ENCODE data around the gene PDSS2. TPM values are rescaled to one million over a fixed set of nuclear protein-coding genes. Genes with fewer than 3 reads are reported as not detected.

The PDSS2 gene
- total and polyA plus RNA-seq, 4 donors, result 6.6 to 19.8 (median 15.6) TPM

DNA sequence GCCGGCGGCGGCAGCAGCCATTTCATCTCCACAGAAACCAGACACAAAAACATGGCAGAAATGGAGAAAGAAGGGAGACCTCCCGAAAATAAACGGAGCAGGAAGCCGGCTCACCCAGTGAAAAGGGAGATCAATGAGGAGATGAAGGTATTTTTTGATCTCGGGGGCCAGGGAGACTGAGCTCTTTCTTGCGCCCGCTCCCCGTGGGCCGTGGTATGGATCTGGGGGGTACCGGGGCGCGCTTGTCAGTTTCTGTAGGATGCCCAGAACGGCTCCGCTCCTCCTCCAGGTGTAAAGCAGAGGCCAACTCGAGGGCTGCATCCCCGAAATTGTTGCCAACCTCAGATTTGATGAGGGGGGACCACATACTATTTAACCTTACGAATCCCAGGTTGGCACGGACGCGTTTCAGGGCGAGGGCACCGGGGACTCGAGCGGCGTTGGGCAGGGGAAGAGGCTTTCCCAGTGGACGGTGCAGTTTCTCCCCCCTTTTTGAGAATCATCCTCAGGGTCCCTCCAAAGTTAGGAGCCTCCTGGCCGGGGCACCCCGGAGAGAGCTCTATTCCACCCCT lies 31.3 kb upstream of the PDSS2 start:
- H3K27me3 ChIP-seq (ENCODE audit: control insufficient read depth in 3 of 3, insufficient read depth in 3 of 3, low read length in 2 of 3), result peaks cover 0 to 22% (median 11%) of the 10 kb centered on the region in 3 donors
- 0% methylated on average over 27 to 30 of the region's 30 CpGs for WGBS, 2 donors
- peak in 2 of 3 donors; percentile 37 to 64 for DNase-seq

GRCh38 chr6:107489636-107490565 lies 30.5 kb upstream of the PDSS2 start, which contains the start of gene SOBP:
TSS of gene SOBP (plus strand) at chr6:107490117. CDS start at chr6:107490617, 500 bp downstream.
- ATAC-seq (ENCODE audit: insufficient read depth, low FRiP score) (peak; percentile 20), DNase-seq (peak; percentile 83 to 93 (median 88))
- TF ChIP-seq, protein P1, sequence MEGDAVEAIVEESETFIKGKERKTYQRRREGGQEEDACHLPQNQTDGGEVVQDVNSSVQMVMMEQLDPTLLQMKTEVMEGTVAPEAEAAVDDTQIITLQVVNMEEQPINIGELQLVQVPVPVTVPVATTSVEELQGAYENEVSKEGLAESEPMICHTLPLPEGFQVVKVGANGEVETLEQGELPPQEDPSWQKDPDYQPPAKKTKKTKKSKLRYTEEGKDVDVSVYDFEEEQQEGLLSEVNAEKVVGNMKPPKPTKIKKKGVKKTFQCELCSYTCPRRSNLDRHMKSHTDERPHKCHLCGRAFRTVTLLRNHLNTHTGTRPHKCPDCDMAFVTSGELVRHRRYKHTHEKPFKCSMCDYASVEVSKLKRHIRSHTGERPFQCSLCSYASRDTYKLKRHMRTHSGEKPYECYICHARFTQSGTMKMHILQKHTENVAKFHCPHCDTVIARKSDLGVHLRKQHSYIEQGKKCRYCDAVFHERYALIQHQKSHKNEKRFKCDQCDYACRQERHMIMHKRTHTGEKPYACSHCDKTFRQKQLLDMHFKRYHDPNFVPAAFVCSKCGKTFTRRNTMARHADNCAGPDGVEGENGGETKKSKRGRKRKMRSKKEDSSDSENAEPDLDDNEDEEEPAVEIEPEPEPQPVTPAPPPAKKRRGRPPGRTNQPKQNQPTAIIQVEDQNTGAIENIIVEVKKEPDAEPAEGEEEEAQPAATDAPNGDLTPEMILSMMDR (IDR thresholded peaks at IDR 0.05; ENCODE audit: control extremely low read depth, extremely low read depth), result no peak
- H3K4me1 ChIP-seq (ENCODE audit: control insufficient read depth in 5 of 5, insufficient read depth in 5 of 5, low read length in 5 of 5), result peaks cover 2 to 50% (median 20%) of the 10 kb centered on the region in 5 donors
- peak within 1 kb of the TSS; percentile 44 to 59 for H3K9ac ChIP-seq (ENCODE audit: insufficient read depth in 1 of 2, low read length in 2 of 2)
- peaks cover 0 to 27% (median 11%) of the 10 kb centered on the region in 3 donors for H3K27me3 ChIP-seq (ENCODE audit: control insufficient read depth in 3 of 3, insufficient read depth in 3 of 3, low read length in 2 of 3)
- H3K36me3 ChIP-seq (ENCODE audit: control insufficient read depth in 4 of 4, insufficient read depth in 4 of 4, low read length in 4 of 4), result no peaks in the 10 kb centered on the region
- peak within 1 kb of the TSS; percentile 78 for H3K4me3 ChIP-seq
- H3K9me3 ChIP-seq (ENCODE audit: control insufficient read depth in 4 of 4, insufficient read depth in 3 of 4, low read length in 3 of 4), result peaks cover 0 to 2% (median 0%) of the 10 kb centered on the region in 4 donors
- peak within 1 kb of the TSS; percentile 48 to 84 for H3K27ac ChIP-seq (ENCODE audit: low read depth in 1 of 2, low read length in 1 of 2)
- WGBS, 2 donors, result 0 to 1% methylated on average over 78 to 130 of the region's 130 CpGs

More for the DNA sequence above, 31.3 kb upstream of the PDSS2 start:
- H3K4me1 ChIP-seq (ENCODE audit: control insufficient read depth in 5 of 5, insufficient read depth in 5 of 5, low read length in 5 of 5), result peaks cover 4 to 58% (median 23%) of the 10 kb centered on the region in 5 donors
- H3K36me3 ChIP-seq (ENCODE audit: control insufficient read depth in 4 of 4, insufficient read depth in 4 of 4, low read length in 4 of 4), result no peaks in the 10 kb centered on the region
- H3K27ac ChIP-seq (ENCODE audit: low read depth in 1 of 2, low read length in 1 of 2), result peak overlapping the region; percentile 48 to 84
- H3K9ac ChIP-seq (ENCODE audit: insufficient read depth in 1 of 2, low read length in 2 of 2), result peak overlapping the region; percentile 44 to 59
- TF ChIP-seq, protein P1 (IDR thresholded peaks at IDR 0.05; ENCODE audit: control extremely low read depth, extremely low read depth), result no peak
- peaks cover 0 to 2% (median 0%) of the 10 kb centered on the region in 4 donors for H3K9me3 ChIP-seq (ENCODE audit: control insufficient read depth in 4 of 4, insufficient read depth in 3 of 4, low read length in 3 of 4)
- peak overlapping the region; percentile 78 for H3K4me3 ChIP-seq
- ATAC-seq (ENCODE audit: insufficient read depth, low FRiP score), result no peak

DNA sequence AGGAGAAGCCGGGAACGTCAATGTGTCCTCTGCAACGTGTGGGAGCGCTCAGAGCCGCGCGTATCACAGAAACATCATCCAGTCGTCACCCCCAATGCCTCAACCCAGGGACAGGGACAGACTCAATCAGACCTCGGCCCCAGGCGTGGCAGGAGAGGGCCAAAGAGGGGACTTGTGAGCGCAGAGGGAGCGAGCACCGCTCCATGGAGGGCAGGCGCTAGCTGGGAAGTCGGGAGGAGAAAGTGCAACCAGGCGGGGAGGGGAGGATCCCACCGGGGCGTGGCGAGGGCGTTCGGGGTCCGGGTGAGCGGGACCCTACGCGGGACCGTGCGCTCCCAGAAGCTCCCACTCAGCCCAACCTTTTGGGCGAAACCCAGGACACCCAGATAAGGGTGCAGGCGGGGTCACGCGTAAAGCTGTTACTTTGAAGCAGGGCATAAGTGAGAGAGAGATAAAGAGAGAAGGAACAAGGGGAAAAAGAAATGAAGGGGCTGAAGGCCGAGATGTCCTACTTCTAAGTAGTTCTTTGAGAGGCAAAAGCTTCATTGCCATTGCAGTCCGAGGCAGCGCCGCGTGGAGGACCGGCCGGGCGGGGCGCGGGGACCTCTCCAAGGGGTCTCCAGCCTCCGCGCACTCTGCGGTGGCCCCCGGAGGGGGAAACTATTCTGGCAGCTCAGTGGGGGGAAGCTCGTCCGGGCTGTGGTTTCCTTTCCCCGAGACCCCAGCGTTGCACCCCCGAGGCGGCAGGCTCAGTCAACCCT lies 29.7 kb upstream of the PDSS2 start:
- Histone ChIP-seq H3K4me1 (ENCODE audit: control insufficient read depth in 5 of 5, insufficient read depth in 5 of 5, low read length in 5 of 5) (peaks cover 0 to 42% (median 17%) of the 10 kb centered on the region in 5 donors), H3K9me3 (ENCODE audit: control insufficient read depth in 4 of 4, insufficient read depth in 3 of 4, low read length in 3 of 4) (peaks cover 0 to 2% (median 0%) of the 10 kb centered on the region in 4 donors), H3K36me3 (ENCODE audit: control insufficient read depth in 4 of 4, insufficient read depth in 4 of 4, low read length in 4 of 4) (no peaks in the 10 kb centered on the region), H3K9ac (ENCODE audit: insufficient read depth in 1 of 2, low read length in 2 of 2) (no peak overlapping the region), H3K27me3 (ENCODE audit: control insufficient read depth in 3 of 3, insufficient read depth in 3 of 3, low read length in 2 of 3) (peaks cover 0 to 27% (median 11%) of the 10 kb centered on the region in 3 donors), H3K4me3 (peak overlapping the region; percentile 46), H3K27ac (ENCODE audit: low read depth in 1 of 2, low read length in 1 of 2) (peak overlapping the region in 1 of 2 donors; percentile 55)
- TF ChIP-seq, protein P1 (IDR thresholded peaks at IDR 0.05; ENCODE audit: control extremely low read depth, extremely low read depth), result no peak
- ATAC-seq (ENCODE audit: insufficient read depth, low FRiP score), result peak; percentile 29
- WGBS, 2 donors, result 0 to 1% methylated on average over 47 to 51 of the region's 51 CpGs
- DNase-seq, result peak; percentile 66 to 70 (median 70)

All from lung (tissue), 12 donors.